ENCODE data around the gene CKAP2.
"Not testable (repeated sequence)": the region's sequence is repeated elsewhere in the genome, so short reads cannot be mapped to it uniquely, and the experiment has no call there.

Gene CKAP2

GRCh38 chr13:52447354-52447753, 7.9 kb upstream of the CKAP2 start:
- DNase-seq (ENCODE audit: low spot score in 2 of 2) (no peak), ATAC-seq (peak; percentile 66)
- peaks cover 35% of the 10 kb centered on the region for H3K4me1 Mint-ChIP-seq
- peak overlapping the region; percentile 94 for H3K27ac Mint-ChIP-seq
- no peaks in the 10 kb centered on the region for H3K9me3 Mint-ChIP-seq
- H3K36me3 Mint-ChIP-seq, result peaks cover 33% of the 10 kb centered on the region
- H3K4me3 Mint-ChIP-seq, result peak overlapping the region; percentile 91

- no peak for DNase-seq (ENCODE audit: low spot score in 2 of 2)
- peaks cover 32% of the 10 kb centered on the region for H3K36me3 Mint-ChIP-seq
- peaks cover 36% of the 10 kb centered on the region for H3K4me1 Mint-ChIP-seq
- H3K4me3 Mint-ChIP-seq, result peak overlapping the region; percentile 91
- no peak for ATAC-seq
- no peaks in the 10 kb centered on the region for H3K9me3 Mint-ChIP-seq
- peak overlapping the region; percentile 94 for H3K27ac Mint-ChIP-seq
These were observed 7.3 kb upstream of the CKAP2 start for GRCh38 chr13:52447815-52448552.

GRCh38 chr13:52449331-52450011, 5.8 kb upstream of the CKAP2 start:
- DNase-seq (ENCODE audit: low spot score in 2 of 2) (no peak), ATAC-seq (no peak)
- Mint-ChIP-seq H3K27ac (peak overlapping the region; percentile 94), H3K4me3 (peak overlapping the region; percentile 91), H3K4me1 (peaks cover 45% of the 10 kb centered on the region), H3K36me3 (peaks cover 32% of the 10 kb centered on the region), H3K9me3 (no peaks in the 10 kb centered on the region)

GRCh38 chr13:52450012-52450792, 5.1 kb upstream of the CKAP2 start, which contains the start of gene VPS36:
Gene VPS36 (minus strand): TSS chr13:52450634. CDS start chr13:52450594, 40 bp downstream.
- Mint-ChIP-seq H3K4me1 (peaks cover 52% of the 10 kb centered on the region), H3K4me3 (peak within 1 kb of the TSS; percentile 91), H3K36me3 (peaks cover 31% of the 10 kb centered on the region), H3K9me3 (no peaks in the 10 kb centered on the region), H3K27ac (peak within 1 kb of the TSS; percentile 94)
- DNase-seq (ENCODE audit: low spot score in 2 of 2) (peak; percentile 97 to 99), ATAC-seq (peak; percentile 88)

- peaks cover 53% of the 10 kb centered on the region for H3K4me1 Mint-ChIP-seq
- no peaks in the 10 kb centered on the region for H3K9me3 Mint-ChIP-seq
- no peak for DNase-seq (ENCODE audit: low spot score in 2 of 2)
- no peak for ATAC-seq
- H3K4me3 Mint-ChIP-seq, result peak overlapping the region; percentile 91
- H3K36me3 Mint-ChIP-seq, result peaks cover 31% of the 10 kb centered on the region
- H3K27ac Mint-ChIP-seq, result peak overlapping the region; percentile 94
These were observed 4.5 kb upstream of the CKAP2 start for GRCh38 chr13:52450793-52451116.

GRCh38 chr13:52451135-52451804, 4.0 kb upstream of the CKAP2 start:
- peaks cover 53% of the 10 kb centered on the region for H3K4me1 Mint-ChIP-seq
- no peak for DNase-seq (ENCODE audit: low spot score in 2 of 2)
- ATAC-seq, result no peak
- peak overlapping the region; percentile 91 for H3K4me3 Mint-ChIP-seq
- H3K36me3 Mint-ChIP-seq, result peaks cover 31% of the 10 kb centered on the region
- no peaks in the 10 kb centered on the region for H3K9me3 Mint-ChIP-seq
- peak overlapping the region; percentile 94 for H3K27ac Mint-ChIP-seq

GRCh38 chr13:52452470-52452869, 2.8 kb upstream of the CKAP2 start:
- Mint-ChIP-seq H3K4me3 (no peak overlapping the region), H3K27ac (no peak overlapping the region), H3K4me1 (peaks cover 49% of the 10 kb centered on the region), H3K36me3 (peaks cover 40% of the 10 kb centered on the region), H3K9me3 (no peaks in the 10 kb centered on the region)
- no peak for DNase-seq (ENCODE audit: low spot score in 2 of 2)
- ATAC-seq, result no peak

GRCh38 chr13:52454459-52454819, 839 bp upstream of the CKAP2 start:
- Mint-ChIP-seq H3K27ac (peak overlapping the region; percentile 99), H3K9me3 (no peaks in the 10 kb centered on the region), H3K4me3 (peak overlapping the region; percentile 91), H3K36me3 (peaks cover 51% of the 10 kb centered on the region), H3K4me1 (peaks cover 33% of the 10 kb centered on the region)
- DNase-seq (ENCODE audit: low spot score in 2 of 2) (no peak), ATAC-seq (no peak)

GRCh38 chr13:52455677-52456041, 381 bp downstream of the CKAP2 start:
- H3K4me1 Mint-ChIP-seq, result peaks cover 31% of the 10 kb centered on the region
- ATAC-seq (peak; percentile 59), DNase-seq (ENCODE audit: low spot score in 2 of 2) (peak; percentile 61 to 91)
- H3K4me3 Mint-ChIP-seq, result peak overlapping the region; percentile 91
- H3K9me3 Mint-ChIP-seq, result no peaks in the 10 kb centered on the region
- peaks cover 58% of the 10 kb centered on the region for H3K36me3 Mint-ChIP-seq
- peak overlapping the region; percentile 99 for H3K27ac Mint-ChIP-seq

- H3K4me1 Mint-ChIP-seq, result peaks cover 19% of the 10 kb centered on the region
- peaks cover 98% of the 10 kb centered on the region for H3K36me3 Mint-ChIP-seq
- no peaks in the 10 kb centered on the region for H3K9me3 Mint-ChIP-seq
- ATAC-seq (no peak), DNase-seq (ENCODE audit: low spot score in 2 of 2) (no peak)
- no peak overlapping the region for H3K27ac Mint-ChIP-seq
- H3K4me3 Mint-ChIP-seq, result no peak overlapping the region
These were observed 4.4 kb downstream of the CKAP2 start for GRCh38 chr13:52459668-52460067.

GRCh38 chr13:52461265-52461664, 6.0 kb downstream of the CKAP2 start:
- H3K27ac Mint-ChIP-seq, result peak overlapping the region; percentile 69
- H3K36me3 Mint-ChIP-seq, result peaks cover 98% of the 10 kb centered on the region

GRCh38 chr13:52463526-52463925, 8.2 kb downstream of the CKAP2 start:
- no peak overlapping the region for H3K4me3 Mint-ChIP-seq
- peaks cover 95% of the 10 kb centered on the region for H3K36me3 Mint-ChIP-seq
- no peak overlapping the region for H3K27ac Mint-ChIP-seq
- ATAC-seq (no peak), DNase-seq (ENCODE audit: low spot score in 2 of 2) (no peak)
- no peaks in the 10 kb centered on the region for H3K9me3 Mint-ChIP-seq
- H3K4me1 Mint-ChIP-seq, result peaks cover 13% of the 10 kb centered on the region

More at GRCh38 chr13:52461265-52461664, 6.0 kb downstream of the CKAP2 start:
- Mint-ChIP-seq H3K4me1 (peaks cover 13% of the 10 kb centered on the region), H3K9me3 (no peaks in the 10 kb centered on the region), H3K4me3 (no peak overlapping the region)
- DNase-seq (ENCODE audit: low spot score in 2 of 2) (no peak), ATAC-seq (peak; percentile 77)

GRCh38 chr13:52468487-52468886, 13.2 kb downstream of the CKAP2 start:
- ATAC-seq; H3K4me1 Mint-ChIP-seq; H3K9me3 Mint-ChIP-seq; DNase-seq (ENCODE audit: low spot score in 2 of 2); H3K27ac Mint-ChIP-seq; H3K4me3 Mint-ChIP-seq: not testable (repeated sequence)
- H3K36me3 Mint-ChIP-seq, result peaks cover 75% of the 10 kb centered on the region

- not testable (repeated sequence) for H3K4me1 Mint-ChIP-seq; H3K4me3 Mint-ChIP-seq; DNase-seq (ENCODE audit: low spot score in 2 of 2); ATAC-seq; H3K36me3 Mint-ChIP-seq; H3K9me3 Mint-ChIP-seq; H3K27ac Mint-ChIP-seq
These were observed 25.6 kb downstream of the CKAP2 start for GRCh38 chr13:52480677-52481428.
